Astrocyte of the cerebellum (primary cell): Measurements from ENCODE around the gene CEP135.
"Not testable (repeated sequence)": the region's sequence is repeated elsewhere in the genome, so short reads cannot be mapped to it uniquely, and the experiment has no call there.

Source experiments
- DNase-seq: peaks from one replicate; pipeline ENCODE4 v3.0.0-alpha.2; 2011; ENCODE audit warnings: low read depth
- H3K4me3 ChIP-seq: 2 replicates; pipeline ENCODE4 v1.5.1; 2011; ENCODE audit warnings: mild to moderate bottlenecking, low read depth, low read length, moderate library complexity
- in situ Hi-C: cut with HindIII; loops from 2 replicates; pipeline ENCODE4 v1.10.0; 2017; ENCODE audit warnings: low sequenced_read_pairs
- TF ChIP-seq, protein P1 (sequence below): IDR thresholded peaks from 2 replicates; pipeline ENCODE4 v1.5.1; 2012; ENCODE audit warnings: low read length, low read depth, moderate library complexity, mild to moderate bottlenecking; ENCODE audit errors: missing control alignments

The CEP135 gene

DNA sequence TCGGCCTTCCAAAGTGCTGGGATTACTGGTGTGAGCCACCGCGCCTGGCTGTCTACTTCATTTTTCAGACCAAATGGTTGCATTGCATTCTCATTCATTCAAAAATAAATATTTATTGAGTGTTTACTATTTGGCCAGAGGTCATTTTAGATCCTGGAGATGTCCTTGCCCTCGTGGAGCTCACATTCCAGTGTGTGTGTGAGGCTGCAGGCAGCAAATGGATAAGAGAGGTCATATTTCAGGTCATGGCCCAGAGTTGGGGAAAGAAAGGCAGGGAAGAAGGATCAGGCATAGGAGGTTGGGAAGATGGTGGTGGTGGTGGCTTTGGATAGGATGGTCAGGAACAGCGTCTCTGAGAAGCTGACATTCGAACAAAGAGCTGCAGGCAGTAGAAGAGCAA, 119.1 kb downstream of the CEP135 start:
- in situ Hi-C loops = no loop called here
- DNase-seq = no peak
- TF ChIP-seq, protein P1, sequence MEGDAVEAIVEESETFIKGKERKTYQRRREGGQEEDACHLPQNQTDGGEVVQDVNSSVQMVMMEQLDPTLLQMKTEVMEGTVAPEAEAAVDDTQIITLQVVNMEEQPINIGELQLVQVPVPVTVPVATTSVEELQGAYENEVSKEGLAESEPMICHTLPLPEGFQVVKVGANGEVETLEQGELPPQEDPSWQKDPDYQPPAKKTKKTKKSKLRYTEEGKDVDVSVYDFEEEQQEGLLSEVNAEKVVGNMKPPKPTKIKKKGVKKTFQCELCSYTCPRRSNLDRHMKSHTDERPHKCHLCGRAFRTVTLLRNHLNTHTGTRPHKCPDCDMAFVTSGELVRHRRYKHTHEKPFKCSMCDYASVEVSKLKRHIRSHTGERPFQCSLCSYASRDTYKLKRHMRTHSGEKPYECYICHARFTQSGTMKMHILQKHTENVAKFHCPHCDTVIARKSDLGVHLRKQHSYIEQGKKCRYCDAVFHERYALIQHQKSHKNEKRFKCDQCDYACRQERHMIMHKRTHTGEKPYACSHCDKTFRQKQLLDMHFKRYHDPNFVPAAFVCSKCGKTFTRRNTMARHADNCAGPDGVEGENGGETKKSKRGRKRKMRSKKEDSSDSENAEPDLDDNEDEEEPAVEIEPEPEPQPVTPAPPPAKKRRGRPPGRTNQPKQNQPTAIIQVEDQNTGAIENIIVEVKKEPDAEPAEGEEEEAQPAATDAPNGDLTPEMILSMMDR = no peak
- H3K4me3 ChIP-seq = no peak overlapping the region

DNA sequence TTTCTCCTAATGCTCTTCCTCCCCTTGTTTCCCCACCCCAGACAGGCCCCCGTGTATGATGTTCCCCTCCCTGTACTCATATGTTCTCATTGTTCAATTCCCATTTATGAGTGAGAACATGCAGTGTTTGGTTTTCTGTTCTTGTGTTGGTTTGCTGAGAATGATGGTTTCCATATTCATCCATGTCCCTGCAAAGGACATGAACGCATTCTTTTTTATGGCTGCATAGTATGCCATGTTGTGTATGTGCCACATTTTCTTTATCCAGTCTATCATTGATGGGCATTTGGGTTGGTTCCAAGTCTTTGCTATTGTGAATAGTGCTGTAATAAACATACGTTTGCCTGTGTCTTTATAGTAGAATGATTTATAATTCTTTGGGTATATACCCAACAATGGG, 124.0 kb downstream of the CEP135 start:
- in situ Hi-C loops, H3K4me3 ChIP-seq, DNase-seq: not testable (repeated sequence)

DNA sequence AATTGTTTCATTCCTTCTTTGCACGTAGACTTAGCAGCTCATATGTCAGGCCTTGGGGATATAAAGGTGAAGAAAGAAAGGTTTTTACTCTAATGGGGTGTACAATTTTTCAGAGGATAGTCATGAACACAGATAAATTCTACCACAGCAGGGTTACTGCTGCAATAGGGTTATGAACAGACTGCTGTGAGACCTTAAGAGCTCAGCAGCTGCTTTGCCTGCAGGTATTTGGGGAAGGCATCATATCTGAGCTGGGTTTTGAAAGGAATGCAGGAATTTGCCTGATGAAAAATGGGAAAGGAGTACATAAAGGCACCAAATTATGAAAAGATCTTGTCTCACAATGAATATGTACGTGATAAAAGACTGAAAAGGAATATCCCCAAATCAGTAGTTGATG, 128.9 kb downstream of the CEP135 start:
- DNase-seq = no peak
- in situ Hi-C loops = no loop called here
- TF ChIP-seq, protein P1 = no peak
- no peak overlapping the region for H3K4me3 ChIP-seq

DNA sequence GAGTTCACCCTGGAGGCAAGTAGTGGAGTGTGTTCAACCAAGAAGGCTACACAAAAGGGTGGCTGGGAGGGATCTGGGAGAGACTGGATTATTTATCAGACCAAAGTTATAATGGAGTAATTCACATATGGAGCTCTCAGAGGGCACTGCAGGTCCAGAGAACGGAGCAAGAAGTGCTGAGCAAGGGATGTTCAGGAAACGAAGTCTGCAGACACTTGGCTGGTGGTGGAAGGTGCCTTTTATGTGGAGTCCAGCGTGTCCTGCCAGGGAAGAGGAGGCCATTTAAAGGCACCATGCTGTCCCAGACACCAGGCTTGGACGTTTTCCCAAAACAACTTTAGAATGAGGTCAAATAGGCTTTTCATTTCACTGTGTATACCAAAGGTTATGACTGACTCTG, 130.1 kb downstream of the CEP135 start:
- DNase-seq = peak; percentile 6
- in situ Hi-C loops = no loop called here
- no peak overlapping the region for H3K4me3 ChIP-seq
- TF ChIP-seq, protein P1 = no peak

DNA sequence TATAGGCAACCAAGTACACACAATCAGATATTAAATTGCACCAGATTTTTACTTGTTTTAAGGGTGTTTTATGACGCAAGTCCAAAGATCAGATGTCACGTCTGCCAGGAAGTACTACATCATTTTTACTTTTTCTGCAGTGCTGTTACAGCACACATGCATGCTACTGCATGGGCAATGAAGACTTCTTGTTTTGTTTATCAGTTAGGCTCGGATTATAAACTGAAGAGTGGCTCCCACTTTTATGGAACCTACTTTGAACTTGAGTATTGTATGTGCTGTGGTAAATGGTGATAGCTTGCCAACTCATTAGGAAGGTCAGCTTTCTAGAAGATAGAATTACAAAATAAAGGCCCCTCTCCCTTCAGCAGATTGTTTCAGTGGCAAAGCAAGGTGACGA, 131.6 kb downstream of the CEP135 start:
- TF ChIP-seq, protein P1 = no peak
- in situ Hi-C loops = no loop called here
- no peak overlapping the region for H3K4me3 ChIP-seq
- DNase-seq = no peak

DNA sequence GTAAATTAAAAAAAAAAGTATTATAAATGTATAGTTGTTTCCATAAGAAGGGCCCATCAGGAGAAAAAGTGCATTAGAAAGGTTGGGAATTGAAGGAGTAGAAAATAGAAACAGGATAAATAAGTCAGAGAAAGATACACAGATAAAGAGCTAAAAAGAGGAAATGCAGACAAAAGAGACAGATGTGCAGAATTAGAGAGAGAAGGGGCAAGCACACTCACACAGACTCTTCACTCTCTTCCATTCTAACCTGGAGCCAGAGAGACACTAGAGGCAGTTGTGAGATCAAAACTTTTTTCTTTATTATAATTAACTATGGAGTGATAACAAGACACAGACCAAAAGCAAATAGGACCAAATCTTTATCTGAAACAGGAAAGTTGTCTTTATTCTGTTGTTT, 134.1 kb downstream of the CEP135 start:
- no peak for DNase-seq
- in situ Hi-C loops = no loop called here
- H3K4me3 ChIP-seq = no peak overlapping the region
- TF ChIP-seq, protein P1 = no peak
